ENCODE results near the gene PPP6R2.

GRCh38 chr22:50339945-50340879 is 2.9 kb upstream of the PPP6R2 start:
- TF ChIP-seq CTCF (IDR thresholded peaks at IDR 0.05) (no peak), POLR2A (IDR thresholded peaks at IDR 0.05) (no peak)
